NCI-H2196 (cell line): ENCODE results near the gene CCDC172.
"Not testable (repeated sequence)": the region's sequence is repeated elsewhere in the genome, so short reads cannot be mapped to it uniquely, and the experiment has no call there.

ENCODE experiments used
- DNase-seq: peaks from one replicate; lab custom pipeline; 2025; ENCODE audit not compliant: unreplicated experiment; lab: John Stamatoyannopoulos, UW

Gene CCDC172

DNA sequence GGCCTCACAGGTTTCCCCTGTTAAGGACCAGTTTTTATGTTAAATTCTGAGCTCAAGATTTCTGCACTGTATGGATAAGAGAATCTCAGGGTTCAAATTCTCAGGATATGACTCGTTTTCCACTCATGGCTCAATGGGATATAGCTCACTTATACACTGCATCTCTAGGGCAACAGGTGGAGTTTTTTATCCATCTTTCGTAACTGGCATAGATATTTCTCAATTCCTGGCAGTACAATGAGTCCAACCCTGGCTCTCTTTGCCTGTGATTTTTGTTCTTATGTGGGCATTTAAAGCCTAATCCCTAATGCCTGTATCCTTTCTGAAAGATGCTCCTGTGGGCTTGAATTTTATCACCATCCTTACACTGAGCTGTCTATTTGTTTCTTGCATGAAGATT is 7.6 kb downstream of the CCDC172 start:
- DNase-seq = no peak

- DNase-seq = no peak
These were observed 12.6 kb downstream of the CCDC172 start for GRCh38 chr10:116336866-116337265.

DNA sequence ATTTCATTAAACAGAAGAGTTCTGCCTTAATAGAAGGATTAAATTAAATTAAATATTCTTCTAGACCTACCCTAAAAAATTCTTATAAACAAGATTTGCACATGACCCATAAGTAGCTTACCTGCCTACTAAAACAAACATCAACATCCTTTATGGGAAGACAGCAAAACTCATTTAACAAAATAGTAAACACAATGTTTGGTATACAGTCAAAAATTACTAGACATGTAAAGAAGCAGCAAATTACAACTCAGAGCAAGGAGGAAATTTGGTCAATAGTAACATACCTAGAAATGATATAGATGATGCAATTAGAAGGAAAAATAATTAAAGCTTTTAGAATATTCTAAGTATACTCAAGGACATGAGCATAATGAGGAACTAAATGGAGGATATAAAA is 27.9 kb downstream of the CCDC172 start:
- no peak for DNase-seq

- DNase-seq = no peak
These were observed 29.6 kb downstream of the CCDC172 start for GRCh38 chr10:116353817-116354216.

GRCh38 chr10:116355341-116355740 is 31.1 kb downstream of the CCDC172 start:
- no peak for DNase-seq

- no peak for DNase-seq
These were observed 32.6 kb downstream of the CCDC172 start for GRCh38 chr10:116356833-116357232.

DNA sequence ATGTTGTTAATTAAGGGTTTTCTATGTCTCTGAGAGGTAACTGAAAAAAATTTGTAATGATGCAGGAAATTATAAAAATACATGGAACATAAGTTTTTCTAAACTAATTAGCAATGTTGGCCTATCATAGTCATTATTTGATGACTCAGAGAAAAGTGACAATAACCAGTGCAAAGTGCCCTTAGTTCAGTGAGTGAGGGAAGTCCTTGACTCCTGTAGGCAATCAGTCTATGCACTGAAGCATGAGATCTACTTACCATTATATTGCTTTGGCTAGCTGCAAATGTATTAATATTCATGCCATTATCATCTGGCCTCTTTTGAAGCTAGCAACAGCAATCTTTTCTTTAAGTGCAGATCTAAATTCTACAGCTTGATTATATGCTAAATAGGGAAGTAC is 40.6 kb downstream of the CCDC172 start:
- DNase-seq = no peak

DNA sequence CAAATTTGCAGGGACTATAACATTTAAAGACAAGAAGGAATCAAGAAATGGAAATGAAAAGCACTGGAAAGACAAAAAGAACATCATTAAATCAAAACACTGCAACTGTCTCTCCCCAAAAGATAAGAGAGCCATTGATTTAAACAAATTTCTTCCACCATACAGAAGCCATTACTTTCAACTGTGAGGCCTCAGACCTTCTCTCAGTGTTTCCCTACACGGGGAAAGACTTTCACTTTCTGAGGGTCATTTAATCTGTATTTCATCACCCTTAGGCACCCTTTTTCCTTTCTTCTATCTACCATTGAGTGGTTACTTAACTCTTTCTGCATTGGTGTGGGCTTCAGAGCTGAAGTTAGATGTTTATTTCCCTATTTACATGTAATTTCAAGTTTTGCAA is 47.5 kb downstream of the CCDC172 start:
- no peak for DNase-seq

DNA sequence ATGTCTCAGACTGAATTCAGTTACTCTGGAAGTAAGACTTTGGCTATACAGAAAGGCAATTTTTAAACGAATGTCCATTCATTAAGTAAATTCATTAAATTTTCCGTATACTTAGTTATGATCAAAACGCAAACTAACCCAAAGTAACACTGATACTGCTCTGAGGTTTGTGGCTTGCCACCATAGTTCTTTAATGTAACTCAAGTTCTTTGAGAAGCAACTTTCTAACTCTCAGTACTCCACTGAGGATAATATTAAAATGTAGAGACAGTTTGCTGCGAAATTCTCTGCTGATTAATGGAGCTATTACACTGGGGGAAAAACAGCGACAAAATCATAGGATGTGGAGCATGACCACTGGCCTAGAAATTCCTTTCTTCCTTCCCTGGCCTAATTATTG is 58.0 kb downstream of the CCDC172 start:
- no peak for DNase-seq

DNA sequence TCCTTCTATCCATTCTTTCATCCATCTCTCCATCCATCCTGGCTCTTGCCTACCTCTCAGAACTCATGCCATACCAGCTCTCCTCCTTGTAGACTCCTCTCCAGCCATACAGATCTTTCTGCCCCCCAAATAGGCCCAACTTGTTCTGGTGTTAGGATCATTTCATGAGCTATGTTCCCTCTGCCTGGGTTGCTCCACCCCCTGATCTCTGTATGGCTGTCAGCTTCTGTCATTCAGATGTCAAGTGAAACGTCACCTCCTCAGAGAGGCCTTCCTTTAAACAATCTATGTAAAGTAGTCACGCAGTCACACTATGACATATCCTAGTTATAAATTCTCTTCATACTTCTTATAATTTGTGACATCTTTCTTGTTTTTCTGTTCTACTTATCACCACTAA is 61.1 kb downstream of the CCDC172 start:
- no peak for DNase-seq

GRCh38 chr10:116385994-116386809 is 62.0 kb downstream of the CCDC172 start:
- DNase-seq = peak; percentile 2

DNA sequence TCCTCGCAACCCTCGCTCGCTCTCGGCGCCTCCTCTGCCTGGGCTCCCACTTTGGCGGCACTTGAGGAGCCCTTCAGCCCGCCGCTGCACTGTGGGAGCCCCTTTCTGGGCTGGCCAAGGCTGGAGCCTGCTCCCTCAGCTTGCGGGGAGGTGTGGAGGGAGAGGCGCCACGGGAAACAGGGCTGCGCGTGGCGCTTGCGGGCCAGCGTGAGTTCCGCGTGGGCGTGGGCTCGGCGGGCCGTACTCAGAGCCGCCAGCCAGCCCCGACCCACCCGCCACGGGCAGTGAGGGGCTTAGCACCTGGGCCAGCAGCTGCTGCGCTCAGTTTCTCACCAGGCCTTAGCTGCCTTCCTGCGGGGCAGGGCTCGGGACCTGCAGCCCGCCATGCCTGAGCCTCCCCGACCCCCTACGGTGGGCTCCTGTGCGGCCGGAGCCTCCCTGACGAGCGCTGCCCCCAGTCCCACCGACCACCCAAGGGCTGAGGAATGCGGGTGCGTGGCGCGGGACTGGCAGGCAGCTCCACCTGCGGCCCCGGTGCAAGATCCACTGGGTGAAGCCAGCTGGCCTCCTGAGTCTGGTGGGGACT is 69.1 kb downstream of the CCDC172 start:
- not testable (repeated sequence) for DNase-seq

DNA sequence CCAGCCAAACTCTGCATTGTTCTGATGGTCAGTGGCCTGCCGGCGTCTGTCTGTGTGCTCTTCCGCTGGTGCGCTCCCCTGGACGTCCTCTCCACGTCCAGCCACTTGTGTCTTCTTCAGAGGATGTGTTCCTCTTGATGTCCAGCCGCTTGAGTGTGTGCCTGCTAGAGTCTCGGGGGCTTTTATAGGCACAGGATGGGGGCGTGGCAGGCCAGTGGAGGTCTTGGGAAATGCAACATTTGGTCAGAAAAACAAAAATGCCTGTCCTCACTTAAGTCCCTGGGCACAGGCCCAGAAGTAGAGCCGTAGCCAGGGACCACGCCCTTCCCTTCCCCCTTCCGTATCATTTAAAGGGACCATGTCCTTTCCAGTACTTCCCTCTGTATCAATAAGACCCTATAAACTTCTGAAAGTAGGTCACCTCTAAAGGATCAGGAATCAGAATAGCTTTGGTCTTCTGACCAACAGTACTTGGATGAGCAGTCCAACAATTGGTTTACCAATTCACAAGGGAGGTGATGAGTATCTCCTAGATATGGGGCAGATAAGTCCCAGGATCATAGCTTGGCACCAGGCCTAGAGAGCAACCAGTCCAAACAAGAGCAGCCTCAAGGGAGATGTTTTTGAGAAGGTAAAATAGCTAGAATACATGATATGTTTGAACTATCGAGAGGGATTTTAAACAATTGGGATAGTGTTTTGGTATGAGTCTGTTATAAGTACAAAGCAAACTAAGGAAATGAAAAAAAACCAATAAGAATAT is 71.2 kb downstream of the CCDC172 start:
- no peak for DNase-seq

DNA sequence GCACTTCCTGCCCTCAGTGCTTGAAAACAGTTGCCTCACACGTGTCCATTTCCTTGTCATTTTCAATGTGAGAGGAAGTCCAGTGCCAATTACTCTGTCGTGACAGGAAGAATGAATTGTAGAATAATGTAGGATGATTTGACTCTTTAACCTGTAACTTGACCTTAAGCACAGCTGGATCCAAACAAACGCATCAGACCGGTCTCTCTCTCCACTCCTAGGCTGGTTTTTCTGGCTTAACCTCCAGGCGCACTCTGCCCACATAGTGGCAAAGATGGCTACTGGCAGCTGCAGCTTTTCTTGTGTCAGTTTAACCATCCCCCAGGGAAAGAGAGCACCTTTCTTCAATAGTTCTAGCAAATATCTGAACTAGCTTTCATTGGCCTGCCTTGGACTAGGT is 74.0 kb downstream of the CCDC172 start:
- no peak for DNase-seq

DNA sequence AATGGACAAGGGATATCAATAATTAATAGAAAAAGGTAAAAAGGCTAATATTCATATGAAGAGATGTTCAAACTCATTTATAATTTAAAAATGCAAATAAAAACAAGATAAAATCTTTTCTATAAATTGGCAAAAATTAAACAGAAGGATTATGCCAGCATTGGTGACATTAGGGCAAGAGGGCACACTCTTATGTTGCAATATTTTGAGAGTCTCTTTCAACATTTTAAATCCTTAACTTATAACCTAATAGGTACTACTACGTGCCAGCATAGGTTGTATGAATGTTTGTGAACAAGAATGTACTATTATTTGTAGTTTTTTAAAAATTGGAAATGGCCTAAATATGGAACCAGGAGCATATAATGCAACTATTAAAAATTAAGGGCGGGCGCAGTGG is 78.6 kb downstream of the CCDC172 start:
- DNase-seq = no peak

DNA sequence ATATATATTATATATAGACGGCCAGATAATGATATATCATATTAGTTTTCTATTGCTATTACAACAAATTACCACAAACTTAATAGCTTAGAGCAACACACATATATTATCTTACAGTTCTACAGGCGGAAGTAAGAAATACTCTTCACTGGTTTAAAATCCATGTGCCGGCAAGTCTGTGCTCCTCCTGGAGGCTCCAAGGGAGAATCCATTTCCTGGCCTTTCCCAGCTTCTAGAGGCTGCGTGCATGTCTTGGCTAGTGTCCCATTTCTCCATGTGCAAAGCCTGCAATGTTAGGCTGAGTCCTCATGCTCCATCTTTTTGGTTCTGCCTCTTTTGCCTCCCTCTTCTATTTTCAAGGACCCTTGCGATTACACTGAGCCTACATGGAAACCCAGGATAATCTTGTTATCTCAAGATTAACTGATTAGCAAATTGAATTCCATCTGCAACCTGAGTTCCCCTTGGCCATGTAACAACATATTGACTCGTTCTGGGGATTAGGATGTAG is 79.5 kb downstream of the CCDC172 start:
- no peak for DNase-seq

GRCh38 chr10:116408719-116409118 is 84.5 kb downstream of the CCDC172 start:
- DNase-seq = no peak

GRCh38 chr10:116410351-116410750 is 86.1 kb downstream of the CCDC172 start:
- DNase-seq = no peak

GRCh38 chr10:116417821-116418220 is 93.6 kb downstream of the CCDC172 start:
- DNase-seq = no peak

GRCh38 chr10:116418389-116418788 is 94.1 kb downstream of the CCDC172 start:
- no peak for DNase-seq

- no peak for DNase-seq
These were observed 97.6 kb downstream of the CCDC172 start for GRCh38 chr10:116421815-116422214.

DNA sequence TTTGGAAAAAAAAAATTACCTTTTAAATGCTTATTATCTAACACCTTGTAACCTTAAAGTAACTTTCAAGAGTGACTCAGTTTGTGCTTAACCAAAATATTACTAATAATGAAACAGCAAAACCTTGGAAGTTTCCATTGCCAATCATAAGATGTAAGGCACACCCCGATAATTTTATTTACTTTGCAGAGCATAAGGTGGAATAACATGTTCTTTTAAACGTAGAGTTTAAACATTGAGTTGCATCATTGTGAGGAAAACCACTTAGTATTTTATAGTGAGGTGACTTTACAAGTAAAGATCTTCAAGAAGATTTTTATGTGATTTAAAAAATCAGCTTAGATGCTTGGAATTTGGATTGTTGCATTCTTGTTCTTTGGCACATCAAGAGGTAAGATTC is 103.4 kb downstream of the CCDC172 start, which contains the start of gene PNLIPRP3:
TSS of gene PNLIPRP3 (plus strand) at position 177 of the 400 bp plus-strand sequence. CDS start at position 343, 166 bp downstream.
- DNase-seq = no peak
